GM12872 (cell line): ENCODE data around the gene IFIT1B.
A peak's percentile ranks its signal among the peaks of the same experiment; 100 is the strongest.

ENCODE experiments used
- TF ChIP-seq, protein P1 (sequence below): IDR thresholded peaks from 3 replicates; pipeline ENCODE4 v1.5.1; 2011; ENCODE audit warnings: low read depth, mild to moderate bottlenecking, low read length, moderate library complexity; ENCODE audit not compliant: insufficient read depth

Gene IFIT1B

GRCh38 chr10:89363729-89364442 lies 14.0 kb upstream of the IFIT1B start:
- TF ChIP-seq, protein P1, sequence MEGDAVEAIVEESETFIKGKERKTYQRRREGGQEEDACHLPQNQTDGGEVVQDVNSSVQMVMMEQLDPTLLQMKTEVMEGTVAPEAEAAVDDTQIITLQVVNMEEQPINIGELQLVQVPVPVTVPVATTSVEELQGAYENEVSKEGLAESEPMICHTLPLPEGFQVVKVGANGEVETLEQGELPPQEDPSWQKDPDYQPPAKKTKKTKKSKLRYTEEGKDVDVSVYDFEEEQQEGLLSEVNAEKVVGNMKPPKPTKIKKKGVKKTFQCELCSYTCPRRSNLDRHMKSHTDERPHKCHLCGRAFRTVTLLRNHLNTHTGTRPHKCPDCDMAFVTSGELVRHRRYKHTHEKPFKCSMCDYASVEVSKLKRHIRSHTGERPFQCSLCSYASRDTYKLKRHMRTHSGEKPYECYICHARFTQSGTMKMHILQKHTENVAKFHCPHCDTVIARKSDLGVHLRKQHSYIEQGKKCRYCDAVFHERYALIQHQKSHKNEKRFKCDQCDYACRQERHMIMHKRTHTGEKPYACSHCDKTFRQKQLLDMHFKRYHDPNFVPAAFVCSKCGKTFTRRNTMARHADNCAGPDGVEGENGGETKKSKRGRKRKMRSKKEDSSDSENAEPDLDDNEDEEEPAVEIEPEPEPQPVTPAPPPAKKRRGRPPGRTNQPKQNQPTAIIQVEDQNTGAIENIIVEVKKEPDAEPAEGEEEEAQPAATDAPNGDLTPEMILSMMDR, result no peak

DNA sequence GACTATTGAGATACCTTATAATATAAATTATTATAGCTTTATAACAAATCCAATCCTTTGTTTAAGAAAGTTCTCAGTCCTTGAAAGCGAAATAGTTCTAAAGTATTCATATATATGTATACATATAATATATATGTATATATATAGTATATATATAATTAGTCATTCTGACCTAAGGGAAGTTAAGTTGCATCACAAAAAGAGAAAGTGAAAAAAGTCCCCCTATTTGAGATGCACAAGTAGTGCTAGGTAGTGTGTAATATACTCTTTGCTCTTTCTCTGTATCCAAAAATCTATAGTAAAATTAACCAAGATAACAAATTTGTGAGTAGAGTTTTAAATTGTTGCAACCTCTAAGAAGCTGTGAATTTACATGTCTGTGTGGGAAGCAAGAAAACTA lies 13.3 kb upstream of the IFIT1B start:
- TF ChIP-seq, protein P1, result no peak

GRCh38 chr10:89367529-89367928 lies 10.3 kb upstream of the IFIT1B start:
- TF ChIP-seq, protein P1, result no peak

GRCh38 chr10:89368129-89368528 lies 9.7 kb upstream of the IFIT1B start:
- TF ChIP-seq, protein P1, result no peak

GRCh38 chr10:89369156-89370105 lies 8.4 kb upstream of the IFIT1B start:
- TF ChIP-seq, protein P1, result peak; percentile 61

DNA sequence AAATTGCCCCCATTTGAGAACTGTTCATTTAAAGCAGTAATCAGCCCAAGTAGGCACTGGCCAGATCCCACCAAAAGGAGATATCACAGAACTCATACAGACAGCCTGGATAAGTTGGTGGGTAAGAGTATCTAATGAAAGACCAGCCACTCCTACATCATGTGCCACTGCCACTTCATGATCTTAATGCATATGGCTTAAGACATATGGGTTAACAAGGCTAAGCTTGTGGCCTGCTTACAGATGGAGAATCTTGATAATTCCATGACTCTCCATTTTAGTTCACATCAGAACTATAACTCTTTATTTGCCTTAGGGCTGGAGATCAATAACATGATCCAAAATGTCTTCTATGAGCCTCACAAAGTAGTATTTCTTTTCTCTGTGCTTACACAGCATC lies 6.8 kb upstream of the IFIT1B start:
- TF ChIP-seq, protein P1, result no peak

DNA sequence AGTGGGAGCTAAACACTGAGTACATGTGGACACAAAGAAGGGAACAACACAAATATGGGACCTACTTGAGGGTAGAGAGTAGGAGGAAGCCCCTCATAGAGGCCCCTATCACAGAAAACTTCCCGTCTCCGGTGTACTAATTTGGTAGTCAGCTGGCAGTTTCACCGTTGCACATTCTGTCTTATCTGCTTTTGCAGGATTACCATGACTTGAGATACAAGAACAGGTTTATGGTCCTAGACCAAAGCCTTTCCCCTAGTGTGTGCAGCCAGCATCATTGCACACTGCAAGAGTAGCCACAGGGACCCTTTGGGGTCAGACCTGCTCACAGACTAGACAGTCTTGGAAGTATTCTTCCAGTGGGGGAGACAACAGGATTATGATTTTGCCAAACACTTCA lies 5.9 kb upstream of the IFIT1B start:
- TF ChIP-seq, protein P1, result no peak
